GM18870 (cell line): ENCODE measurements around the gene GABRA4.

Experiments used
- ATAC-seq: cut with Tn5 transposase; IDR thresholded peaks from one replicate; pipeline ENCODE4 v1.9.1; 2021; ENCODE audit warnings: moderate library complexity; ENCODE audit not compliant: unreplicated experiment

The GABRA4 gene

DNA sequence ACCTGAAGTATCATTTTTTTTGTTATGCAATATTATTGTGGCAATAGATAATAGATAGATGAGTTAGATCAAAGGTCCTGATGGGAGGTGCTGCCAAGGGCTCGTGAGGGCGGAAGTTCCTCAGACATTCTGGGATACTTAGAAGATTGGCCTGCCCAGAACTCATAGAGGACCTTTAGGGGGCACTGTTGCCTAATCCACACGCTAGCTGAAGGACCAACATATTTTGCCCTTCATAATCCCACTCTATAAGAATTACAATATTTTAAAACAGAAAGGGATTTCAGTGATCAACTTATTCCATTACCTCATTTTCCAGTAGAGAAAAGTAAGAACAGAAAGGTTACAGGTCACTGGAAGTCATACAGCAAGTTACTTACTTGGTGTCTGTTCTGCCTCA lies 61.4 kb downstream of the GABRA4 start:
- peak; percentile 73 for ATAC-seq

GRCh38 chr4:46930891-46931290 lies 62.5 kb downstream of the GABRA4 start:
- no peak for ATAC-seq

GRCh38 chr4:46927201-46927600 lies 66.2 kb downstream of the GABRA4 start:
- ATAC-seq = no peak

DNA sequence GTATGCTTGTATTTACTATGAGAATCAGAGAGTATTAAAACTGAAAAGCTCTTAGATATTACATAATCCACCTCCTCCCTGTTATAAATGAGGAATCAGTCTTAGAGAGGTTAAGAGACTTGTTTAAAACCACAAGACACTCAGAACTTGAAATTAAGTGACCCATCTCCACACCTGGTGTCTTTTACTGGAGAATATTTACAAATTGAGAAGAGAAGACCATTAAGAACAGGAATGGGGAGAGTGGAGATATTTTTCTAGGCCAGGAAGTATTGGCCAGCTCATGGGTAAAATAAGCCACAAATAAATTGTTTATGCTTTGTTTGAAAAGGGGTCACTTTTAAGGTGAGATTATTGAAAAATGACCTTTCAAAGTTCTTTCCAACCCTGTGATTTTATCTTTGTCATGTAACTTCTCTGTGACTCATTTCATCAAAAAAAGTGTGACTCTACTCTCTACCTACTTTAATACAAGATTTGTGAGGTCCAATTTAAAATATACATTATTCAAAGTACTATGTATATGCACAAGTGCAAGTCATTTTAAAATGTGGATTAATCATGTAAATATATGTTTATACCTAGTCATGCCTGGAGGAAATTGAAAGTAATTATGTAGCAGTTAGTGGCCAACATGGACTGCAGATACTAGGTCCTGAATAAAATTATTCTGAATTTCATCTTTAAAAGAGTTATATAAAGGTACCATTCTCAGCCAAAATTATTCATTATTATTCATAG lies 68.4 kb downstream of the GABRA4 start:
- ATAC-seq = no peak

DNA sequence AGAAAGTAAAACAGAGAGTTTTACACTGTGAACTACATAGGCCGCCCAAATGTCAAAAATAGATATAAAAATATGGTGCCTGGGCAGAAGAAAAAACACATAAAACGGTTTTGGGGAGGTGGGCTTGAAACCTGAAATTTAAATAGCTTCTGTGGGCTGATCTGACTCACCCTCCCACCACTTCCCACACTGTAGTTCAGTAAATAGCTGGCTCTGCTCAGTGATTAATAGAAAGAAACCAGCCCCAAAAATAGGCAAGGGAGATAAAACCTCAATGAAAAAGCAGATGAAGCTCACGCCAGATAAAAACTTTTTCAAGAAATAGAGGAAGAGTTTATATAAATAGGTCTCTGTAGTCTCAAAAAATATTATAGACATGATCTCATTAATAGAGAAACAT lies 71.2 kb downstream of the GABRA4 start:
- no peak for ATAC-seq

GRCh38 chr4:46909078-46909477 lies 84.3 kb downstream of the GABRA4 start, which contains the start of gene COX7B2:
Gene COX7B2, minus strand, starts transcription at chr4:46909245. Its CDS starts 174,053 bp downstream, at chr4:46735192.
- no peak for ATAC-seq

- ATAC-seq = no peak
These were observed 85.2 kb downstream of the GABRA4 start for GRCh38 chr4:46908148-46908547.

GRCh38 chr4:46900082-46900481 lies 93.3 kb downstream of the GABRA4 start:
- no peak for ATAC-seq

DNA sequence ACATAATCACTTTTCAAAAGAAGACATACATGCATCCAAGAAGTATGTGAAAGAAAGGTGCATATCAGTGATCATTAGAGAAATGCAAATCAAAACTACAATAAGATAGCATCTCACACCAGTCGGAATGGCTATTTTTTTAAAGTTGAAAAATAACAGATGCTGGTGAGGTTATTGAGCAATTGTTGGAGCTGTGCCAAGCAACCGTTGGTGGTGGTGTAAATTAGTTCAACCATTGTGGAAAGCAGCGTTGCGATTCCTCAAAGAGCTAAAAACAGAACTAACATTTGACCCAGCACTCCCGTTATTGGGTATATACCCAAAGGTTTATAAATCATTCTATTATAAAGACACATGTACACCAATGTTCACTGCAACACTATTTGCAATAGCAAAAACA lies 98.6 kb downstream of the GABRA4 start:
- ATAC-seq = no peak

DNA sequence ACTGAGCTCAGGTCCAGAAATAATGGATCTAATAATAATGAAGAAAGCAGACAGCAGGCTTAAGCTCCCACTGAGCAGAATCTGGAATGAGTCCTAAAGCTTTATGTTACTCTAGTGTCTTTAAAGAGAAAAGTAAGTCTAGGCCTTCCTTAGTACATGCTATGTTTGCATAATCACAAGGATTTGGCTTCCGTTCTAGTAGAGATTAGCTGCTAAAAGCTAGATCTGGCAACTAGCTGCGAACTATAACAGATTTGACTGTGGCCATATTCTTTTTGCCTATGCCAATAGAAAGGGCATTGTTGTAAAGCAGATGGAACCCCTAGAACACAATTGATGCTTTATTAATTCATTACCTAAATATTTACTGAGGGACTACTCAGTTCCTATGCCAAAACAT lies 103.3 kb downstream of the GABRA4 start:
- no peak for ATAC-seq

DNA sequence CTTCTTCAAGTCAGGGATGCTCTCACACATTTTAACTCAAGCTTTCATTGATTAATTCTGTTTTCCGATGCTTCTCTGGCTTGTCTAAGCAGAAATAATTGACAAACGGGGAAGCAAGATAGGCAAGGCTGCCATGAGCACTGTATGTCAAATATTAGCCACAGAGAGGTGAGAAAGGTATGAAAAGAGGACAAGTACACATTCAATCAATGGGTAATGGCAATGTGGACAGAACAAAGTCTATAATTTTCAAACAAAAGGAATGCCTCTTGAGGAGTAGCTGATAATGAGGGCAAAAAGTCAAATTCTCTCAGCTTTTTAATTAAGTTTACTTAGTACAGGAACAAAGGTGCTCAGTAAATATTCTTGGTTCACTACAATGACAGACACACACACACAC lies 104.0 kb downstream of the GABRA4 start:
- ATAC-seq = no peak

DNA sequence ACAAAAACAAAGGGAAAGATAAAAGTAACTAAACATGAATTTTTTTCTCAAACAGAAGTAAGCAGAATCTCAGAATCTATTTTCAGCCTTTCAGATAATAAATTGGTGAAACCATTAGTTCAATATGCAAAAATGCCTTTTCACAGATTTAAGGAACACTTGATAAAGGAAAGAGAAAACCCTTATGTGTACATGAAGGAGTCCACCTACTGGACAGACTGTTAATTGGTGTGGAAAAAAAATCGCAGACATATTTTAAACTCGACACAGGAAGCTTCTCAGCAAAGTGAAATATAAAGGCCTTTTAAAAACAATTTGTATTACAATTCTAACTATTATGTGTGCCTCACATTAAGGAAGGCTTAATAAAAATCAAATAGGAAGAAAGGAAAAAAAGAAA lies 106.7 kb downstream of the GABRA4 start:
- no peak for ATAC-seq

DNA sequence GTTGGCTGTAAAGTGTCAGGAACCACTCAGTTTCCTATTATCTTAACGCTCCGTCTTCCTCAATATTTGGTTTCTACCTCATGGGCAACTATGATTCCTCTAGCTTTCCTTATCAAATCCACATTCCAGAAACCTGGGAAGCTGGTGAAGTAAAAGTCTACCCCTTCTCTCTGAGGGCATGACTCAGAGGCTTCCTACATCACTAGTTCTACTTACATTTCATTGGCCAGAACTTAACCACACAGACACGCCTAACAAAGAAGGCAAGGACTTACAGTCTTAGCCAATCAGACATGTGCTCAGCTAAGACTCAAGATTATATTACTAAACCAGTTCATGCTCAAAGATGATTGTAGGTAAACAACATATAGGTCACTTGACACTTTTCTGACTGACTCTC lies 114.7 kb downstream of the GABRA4 start:
- no peak for ATAC-seq

- no peak for ATAC-seq
These were observed 118.6 kb downstream of the GABRA4 start for GRCh38 chr4:46874811-46875210.

DNA sequence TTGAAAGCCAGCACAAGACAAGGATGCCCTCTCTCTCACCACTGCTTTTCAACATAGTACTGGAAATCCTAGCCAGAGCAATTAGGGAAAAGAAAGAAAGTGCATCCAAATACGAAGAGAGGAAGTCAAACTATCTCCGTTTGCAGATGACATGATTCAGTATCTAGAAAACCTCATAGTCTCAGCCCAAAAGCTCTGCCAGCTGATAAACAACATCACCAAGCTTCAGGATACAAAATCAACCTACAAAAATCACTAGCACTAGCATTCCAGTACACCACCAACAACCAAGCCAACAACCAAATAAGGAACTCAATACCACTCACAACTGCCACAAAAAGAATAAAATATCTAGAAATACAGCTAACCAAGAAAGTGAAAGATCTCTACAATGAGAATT lies 123.0 kb downstream of the GABRA4 start:
- ATAC-seq = no peak
